Endothelial cell (in vitro differentiated cells): Measurements from ENCODE around the gene F2R. TPM values are rescaled to one million over a fixed set of nuclear protein-coding genes. Genes with fewer than 3 reads are reported as not detected.

ENCODE experiments used
- DNase-seq: peaks from one replicate; pipeline ENCODE4 v3.0.0; 2021; ENCODE audit warnings: low spot score
- H3K27ac Mint-ChIP-seq: one replicate; pipeline ENCODE4 v1.8.0; 2021; ENCODE audit warnings: mixed read lengths, inconsistent platforms; ENCODE audit not compliant: unreplicated experiment
- H3K27me3 Mint-ChIP-seq: one replicate; pipeline ENCODE4 v1.8.0; 2021; ENCODE audit warnings: mild to moderate bottlenecking, moderate library complexity, mixed read lengths, inconsistent platforms; ENCODE audit not compliant: unreplicated experiment
- H3K36me3 Mint-ChIP-seq: one replicate; pipeline ENCODE4 v1.8.0; 2021; ENCODE audit warnings: mild to moderate bottlenecking, low read depth, mixed read lengths, inconsistent platforms; ENCODE audit not compliant: unreplicated experiment
- H3K4me1 Mint-ChIP-seq: one replicate; pipeline ENCODE4 v1.8.0; 2021; ENCODE audit warnings: mild to moderate bottlenecking, mixed read lengths, inconsistent platforms; ENCODE audit not compliant: unreplicated experiment
- H3K4me3 Mint-ChIP-seq: one replicate; pipeline ENCODE4 v1.8.0; 2021; ENCODE audit warnings: mild to moderate bottlenecking, mixed read lengths, inconsistent platforms; ENCODE audit not compliant: unreplicated experiment
- H3K9me3 Mint-ChIP-seq: one replicate; pipeline ENCODE4 v1.8.0; 2021; ENCODE audit warnings: mixed read lengths, inconsistent platforms; ENCODE audit not compliant: unreplicated experiment
- total RNA-seq: library from RNA; stranded (reverse); fragmentation: NEBNext Ultra II Directional; extraction: Animal tissue kit (Norgen Biotek cat#: 25700); gene quantifications from one replicate; pipeline ENCODE4 v1.2.1, GENCODE V29; 2021; ENCODE audit not compliant: unreplicated experiment
- TF ChIP-seq, protein P1 (sequence below): fragments of 200-600 bp; sonication (generic); IDR thresholded peaks from one replicate; pipeline ENCODE4 v1.5.0; 2021; ENCODE audit warnings: antibody characterized with exemption; ENCODE audit not compliant: unreplicated experiment

The F2R gene
- total RNA-seq, 1 donor from 2014 or later, result 342 TPM

DNA sequence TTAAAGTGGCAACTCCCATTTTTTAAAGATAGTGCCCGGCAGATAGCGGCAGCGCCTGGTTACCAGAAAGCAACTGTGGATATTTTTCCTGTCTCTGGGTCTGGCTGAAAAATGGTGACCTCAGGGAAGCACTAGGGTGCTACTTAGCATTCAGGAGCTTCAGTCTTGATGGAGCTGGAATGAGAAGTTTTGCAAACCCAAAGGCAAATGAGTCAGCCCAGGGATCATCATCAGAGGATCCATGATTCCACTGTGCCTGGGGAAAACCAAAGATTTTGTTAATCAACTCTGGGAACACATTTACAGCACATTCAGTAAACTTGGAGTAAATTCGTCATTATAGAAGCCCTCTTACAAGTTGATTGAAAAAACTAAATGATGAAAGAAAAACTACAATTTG is 26.7 kb downstream of the F2R start:
- no peak overlapping the region for H3K27ac Mint-ChIP-seq
- no peak overlapping the region for H3K4me3 Mint-ChIP-seq
- peaks cover 5% of the 10 kb centered on the region for H3K4me1 Mint-ChIP-seq
- H3K9me3 Mint-ChIP-seq, result no peaks in the 10 kb centered on the region
- no peaks in the 10 kb centered on the region for H3K36me3 Mint-ChIP-seq
- no peaks in the 10 kb centered on the region for H3K27me3 Mint-ChIP-seq
- TF ChIP-seq, protein P1, sequence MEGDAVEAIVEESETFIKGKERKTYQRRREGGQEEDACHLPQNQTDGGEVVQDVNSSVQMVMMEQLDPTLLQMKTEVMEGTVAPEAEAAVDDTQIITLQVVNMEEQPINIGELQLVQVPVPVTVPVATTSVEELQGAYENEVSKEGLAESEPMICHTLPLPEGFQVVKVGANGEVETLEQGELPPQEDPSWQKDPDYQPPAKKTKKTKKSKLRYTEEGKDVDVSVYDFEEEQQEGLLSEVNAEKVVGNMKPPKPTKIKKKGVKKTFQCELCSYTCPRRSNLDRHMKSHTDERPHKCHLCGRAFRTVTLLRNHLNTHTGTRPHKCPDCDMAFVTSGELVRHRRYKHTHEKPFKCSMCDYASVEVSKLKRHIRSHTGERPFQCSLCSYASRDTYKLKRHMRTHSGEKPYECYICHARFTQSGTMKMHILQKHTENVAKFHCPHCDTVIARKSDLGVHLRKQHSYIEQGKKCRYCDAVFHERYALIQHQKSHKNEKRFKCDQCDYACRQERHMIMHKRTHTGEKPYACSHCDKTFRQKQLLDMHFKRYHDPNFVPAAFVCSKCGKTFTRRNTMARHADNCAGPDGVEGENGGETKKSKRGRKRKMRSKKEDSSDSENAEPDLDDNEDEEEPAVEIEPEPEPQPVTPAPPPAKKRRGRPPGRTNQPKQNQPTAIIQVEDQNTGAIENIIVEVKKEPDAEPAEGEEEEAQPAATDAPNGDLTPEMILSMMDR, result no peak
- no peak for DNase-seq

DNA sequence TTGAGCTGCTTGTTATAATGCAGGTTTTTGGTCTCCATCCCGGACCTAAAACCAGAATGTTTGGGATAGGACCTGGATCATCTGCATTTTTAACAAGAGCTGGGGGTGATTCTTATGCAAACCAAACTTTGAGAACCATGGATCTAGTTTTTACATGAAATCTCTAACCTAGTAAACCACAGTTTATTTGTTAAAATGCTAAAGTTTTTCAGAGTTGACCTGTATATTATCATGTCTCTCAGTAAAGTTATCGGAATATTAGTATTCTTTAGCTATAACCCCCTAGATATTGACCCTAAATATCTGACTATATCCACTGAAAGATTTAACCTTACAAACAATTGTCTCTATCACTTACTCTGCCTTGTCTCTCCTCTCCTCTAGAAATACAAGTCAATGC is 28.7 kb downstream of the F2R start:
- no peak overlapping the region for H3K4me3 Mint-ChIP-seq
- no peak for DNase-seq
- H3K9me3 Mint-ChIP-seq, result no peaks in the 10 kb centered on the region
- no peaks in the 10 kb centered on the region for H3K4me1 Mint-ChIP-seq
- TF ChIP-seq, protein P1, result no peak
- no peaks in the 10 kb centered on the region for H3K36me3 Mint-ChIP-seq
- no peaks in the 10 kb centered on the region for H3K27me3 Mint-ChIP-seq
- no peak overlapping the region for H3K27ac Mint-ChIP-seq

DNA sequence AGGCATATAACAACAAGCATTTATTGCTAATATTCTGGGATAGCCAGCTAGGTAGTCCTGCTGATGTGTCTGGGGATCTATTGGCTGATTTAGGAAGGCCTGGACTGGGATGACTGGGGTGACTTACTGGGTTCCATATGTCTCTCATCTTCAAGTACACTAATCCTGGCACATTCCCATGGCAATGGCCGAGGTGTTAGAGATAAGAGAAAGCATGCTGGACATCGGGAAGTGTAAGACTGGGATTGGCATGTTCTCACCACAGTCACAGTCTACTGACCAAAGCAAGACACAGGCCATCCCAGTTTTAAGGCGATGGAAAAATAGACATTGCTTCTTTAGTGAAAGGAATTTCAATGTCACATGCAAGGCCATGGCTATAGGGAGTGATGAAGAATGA is 29.7 kb downstream of the F2R start:
- DNase-seq, result no peak
- Mint-ChIP-seq H3K27me3 (no peaks in the 10 kb centered on the region), H3K9me3 (no peaks in the 10 kb centered on the region), H3K36me3 (no peaks in the 10 kb centered on the region), H3K27ac (no peak overlapping the region), H3K4me1 (no peaks in the 10 kb centered on the region), H3K4me3 (no peak overlapping the region)
- TF ChIP-seq, protein P1, result no peak

DNA sequence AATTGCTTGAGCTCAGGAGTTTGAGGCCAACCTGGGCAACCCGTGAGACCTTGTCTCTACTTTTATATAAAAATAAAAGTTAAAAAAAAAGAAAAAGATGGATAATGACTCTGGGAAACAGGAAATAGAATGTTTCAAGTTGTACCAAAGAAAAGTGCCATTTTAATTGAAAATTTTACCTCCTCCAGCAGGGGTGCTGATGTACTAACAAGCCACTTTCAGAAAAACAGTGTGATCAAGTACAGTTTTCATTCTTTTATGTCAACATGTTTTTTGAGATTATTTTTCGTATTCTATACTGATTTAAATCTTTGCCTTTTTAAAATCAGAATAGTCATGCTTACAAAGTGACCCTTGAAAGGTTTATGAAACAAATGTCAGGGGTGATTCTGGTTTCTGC is 30.8 kb downstream of the F2R start:
- Mint-ChIP-seq H3K4me1 (no peaks in the 10 kb centered on the region), H3K27me3 (no peaks in the 10 kb centered on the region), H3K27ac (no peak overlapping the region), H3K4me3 (no peak overlapping the region), H3K36me3 (no peaks in the 10 kb centered on the region), H3K9me3 (no peaks in the 10 kb centered on the region)
- DNase-seq, result no peak
- TF ChIP-seq, protein P1, result no peak

DNA sequence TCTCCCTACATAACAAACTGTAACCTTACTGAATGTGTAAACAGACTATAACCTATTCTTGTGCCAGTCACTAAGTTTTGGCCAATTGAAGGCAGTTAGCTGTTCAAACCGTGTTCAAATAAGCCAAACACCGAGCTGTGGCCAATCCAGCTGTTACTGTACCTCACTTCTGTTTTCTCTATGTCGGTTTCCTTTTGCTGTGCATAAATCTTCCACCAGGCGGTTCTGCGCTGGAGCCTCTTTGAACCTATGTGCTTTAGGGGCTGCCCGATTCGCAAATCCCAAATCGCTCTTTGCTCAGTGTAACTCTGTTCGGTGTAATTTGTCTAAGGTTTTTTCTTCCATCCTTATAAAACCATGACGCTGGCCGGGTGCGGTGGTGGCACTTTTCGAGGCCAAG is 31.8 kb downstream of the F2R start:
- H3K9me3 Mint-ChIP-seq, result no peaks in the 10 kb centered on the region
- no peaks in the 10 kb centered on the region for H3K27me3 Mint-ChIP-seq
- no peak overlapping the region for H3K4me3 Mint-ChIP-seq
- DNase-seq, result no peak
- H3K4me1 Mint-ChIP-seq, result no peaks in the 10 kb centered on the region
- no peak overlapping the region for H3K27ac Mint-ChIP-seq
- H3K36me3 Mint-ChIP-seq, result no peaks in the 10 kb centered on the region
- TF ChIP-seq, protein P1, result no peak
